Astrocyte of the spinal cord (primary cell): ENCODE measurements around the gene PLEKHH1.

Experiments
- DNase-seq: peaks from one replicate; pipeline ENCODE4 v3.0.0; 2011; ENCODE audit warnings: low read depth, low spot score
- H3K4me3 ChIP-seq: 2 replicates; pipeline ENCODE4 v1.5.1; 2011; ENCODE audit warnings: low read depth, mild to moderate bottlenecking, low read length, moderate library complexity
- in situ Hi-C: cut with HindIII; loops from 2 replicates; pipeline ENCODE4 v1.10.0; 2017; ENCODE audit warnings: low sequenced_read_pairs
- TF ChIP-seq, protein P1 (sequence below): IDR thresholded peaks from 2 replicates; pipeline ENCODE4 v1.5.1; 2012; ENCODE audit warnings: low read depth, mild to moderate bottlenecking, low read length, inconsistent platforms

Gene PLEKHH1

DNA sequence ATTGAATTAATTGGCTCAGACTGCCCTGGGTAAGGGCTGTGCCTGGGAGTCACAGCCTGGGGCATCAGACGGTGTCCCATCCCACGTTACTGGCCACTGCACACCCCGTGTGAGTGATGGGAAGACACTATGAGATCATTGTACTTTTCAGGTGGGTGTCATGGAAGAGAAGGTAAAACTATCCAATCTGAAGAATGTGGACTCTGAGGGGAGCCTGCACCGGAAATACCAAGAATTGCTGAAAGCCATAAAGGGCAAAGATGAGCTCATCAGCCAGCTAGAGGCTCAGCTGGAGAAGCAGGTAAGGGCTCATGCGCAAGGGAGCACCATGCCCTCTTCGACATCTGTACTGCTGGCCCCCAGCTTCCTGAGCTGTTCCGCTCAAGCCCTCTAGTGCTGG, 24.0 kb downstream of the PLEKHH1 start:
- in situ Hi-C loops: no loop called here
- no peak overlapping the region for H3K4me3 ChIP-seq
- TF ChIP-seq, protein P1, sequence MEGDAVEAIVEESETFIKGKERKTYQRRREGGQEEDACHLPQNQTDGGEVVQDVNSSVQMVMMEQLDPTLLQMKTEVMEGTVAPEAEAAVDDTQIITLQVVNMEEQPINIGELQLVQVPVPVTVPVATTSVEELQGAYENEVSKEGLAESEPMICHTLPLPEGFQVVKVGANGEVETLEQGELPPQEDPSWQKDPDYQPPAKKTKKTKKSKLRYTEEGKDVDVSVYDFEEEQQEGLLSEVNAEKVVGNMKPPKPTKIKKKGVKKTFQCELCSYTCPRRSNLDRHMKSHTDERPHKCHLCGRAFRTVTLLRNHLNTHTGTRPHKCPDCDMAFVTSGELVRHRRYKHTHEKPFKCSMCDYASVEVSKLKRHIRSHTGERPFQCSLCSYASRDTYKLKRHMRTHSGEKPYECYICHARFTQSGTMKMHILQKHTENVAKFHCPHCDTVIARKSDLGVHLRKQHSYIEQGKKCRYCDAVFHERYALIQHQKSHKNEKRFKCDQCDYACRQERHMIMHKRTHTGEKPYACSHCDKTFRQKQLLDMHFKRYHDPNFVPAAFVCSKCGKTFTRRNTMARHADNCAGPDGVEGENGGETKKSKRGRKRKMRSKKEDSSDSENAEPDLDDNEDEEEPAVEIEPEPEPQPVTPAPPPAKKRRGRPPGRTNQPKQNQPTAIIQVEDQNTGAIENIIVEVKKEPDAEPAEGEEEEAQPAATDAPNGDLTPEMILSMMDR: no peak
- DNase-seq: no peak

DNA sequence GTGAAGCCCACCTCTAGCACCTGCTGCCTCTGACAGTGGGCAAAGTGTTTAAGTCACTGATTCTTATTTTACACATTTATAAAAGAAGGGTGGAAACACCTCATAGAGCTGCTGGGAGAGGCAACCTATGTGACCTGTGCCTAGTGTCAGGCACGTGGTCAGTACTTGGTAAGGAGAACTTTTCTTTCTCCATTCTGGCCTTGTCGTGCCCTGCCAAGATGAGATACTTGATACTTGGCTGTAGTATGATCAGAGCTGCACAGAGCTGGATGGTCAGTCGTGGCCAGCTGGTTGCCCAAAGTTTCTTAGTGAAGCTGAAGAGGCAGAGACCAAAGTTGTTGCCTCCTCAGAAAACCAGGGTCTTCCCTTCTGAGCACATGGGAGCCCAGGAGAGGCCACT, 24.6 kb downstream of the PLEKHH1 start:
- no peak for DNase-seq
- in situ Hi-C loops: no loop called here
- TF ChIP-seq, protein P1: no peak
- no peak overlapping the region for H3K4me3 ChIP-seq

DNA sequence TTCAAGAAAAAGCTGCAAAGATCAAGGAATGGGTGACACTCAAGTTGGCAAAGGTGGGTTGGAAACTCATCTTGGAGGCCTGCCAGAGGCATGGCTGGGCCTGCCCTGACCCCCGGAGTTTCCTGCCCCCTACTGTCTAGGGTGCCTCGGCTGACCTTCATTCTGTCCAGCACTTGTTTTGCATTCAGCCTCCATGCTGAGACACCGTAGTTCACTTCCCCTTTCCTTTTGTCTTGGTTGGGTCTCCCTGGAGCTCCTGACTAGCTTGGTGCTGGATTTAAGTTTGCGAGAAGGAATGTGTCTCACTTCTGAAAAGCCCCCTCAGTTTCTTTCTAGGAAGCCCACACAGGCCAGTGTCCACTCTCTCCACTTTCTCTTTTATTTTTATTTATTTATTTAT, 26.5 kb downstream of the PLEKHH1 start:
- no peak overlapping the region for H3K4me3 ChIP-seq
- no peak for DNase-seq
- TF ChIP-seq, protein P1: no peak
- in situ Hi-C loops: no loop called here

DNA sequence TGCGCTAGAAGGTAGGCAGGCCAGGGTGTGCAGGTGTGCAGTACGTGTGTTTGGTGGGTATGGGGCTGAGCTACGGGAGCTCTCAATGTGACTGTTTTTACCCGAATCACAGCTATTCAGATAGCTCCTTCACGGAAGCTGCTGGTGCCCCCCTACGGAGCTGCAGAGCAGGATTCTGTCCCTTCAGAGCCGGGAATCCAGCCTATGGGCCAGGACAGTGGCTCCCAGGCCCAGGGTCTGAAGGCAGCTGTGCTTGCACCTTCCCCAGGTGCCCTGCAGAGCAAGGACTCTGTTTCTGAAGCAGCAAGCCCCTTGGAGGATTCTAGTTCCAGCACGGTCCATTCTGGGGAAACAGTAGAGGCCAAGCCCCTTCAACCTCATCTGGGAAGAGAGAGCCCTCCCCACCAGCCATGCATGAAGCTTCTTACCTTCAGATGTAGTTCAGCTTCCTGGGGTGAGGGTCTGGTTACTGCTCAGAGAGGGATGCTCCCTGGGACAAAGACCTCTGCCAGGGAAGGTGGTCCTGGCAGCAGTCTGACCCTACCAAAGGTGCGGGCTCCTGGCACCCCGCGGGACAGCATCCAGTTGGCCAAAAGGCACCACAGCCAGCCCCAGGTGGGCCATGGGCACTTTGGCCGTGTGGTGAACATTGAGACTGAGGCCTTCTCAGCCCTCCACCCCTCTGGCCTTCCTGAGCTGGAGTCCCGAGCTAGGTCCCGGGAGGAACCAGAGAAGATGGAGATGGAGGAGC, 29.1 kb downstream of the PLEKHH1 start:
- H3K4me3 ChIP-seq: no peak overlapping the region
- TF ChIP-seq, protein P1: no peak
- DNase-seq: no peak
- in situ Hi-C loops: no loop called here

DNA sequence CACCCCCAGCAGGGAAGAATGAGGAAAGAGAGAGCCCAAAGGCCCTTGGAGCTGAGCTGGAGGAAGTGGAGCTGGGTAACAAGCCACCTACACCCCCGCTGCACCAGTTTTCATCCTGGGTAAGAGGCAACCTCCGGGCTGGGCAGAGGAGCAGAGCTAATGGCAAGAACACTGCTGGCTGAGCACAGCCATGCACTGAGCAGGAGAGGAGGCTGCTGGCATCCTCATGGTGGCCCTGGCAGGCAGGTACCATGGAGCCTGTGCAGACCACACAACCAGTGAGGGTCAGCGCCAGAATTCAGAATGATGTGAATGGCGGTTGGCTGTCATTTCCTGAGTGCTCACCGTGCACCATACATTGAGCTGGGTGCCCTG, 29.7 kb downstream of the PLEKHH1 start:
- TF ChIP-seq, protein P1: no peak
- in situ Hi-C loops: no loop called here
- no peak overlapping the region for H3K4me3 ChIP-seq
- DNase-seq: no peak

DNA sequence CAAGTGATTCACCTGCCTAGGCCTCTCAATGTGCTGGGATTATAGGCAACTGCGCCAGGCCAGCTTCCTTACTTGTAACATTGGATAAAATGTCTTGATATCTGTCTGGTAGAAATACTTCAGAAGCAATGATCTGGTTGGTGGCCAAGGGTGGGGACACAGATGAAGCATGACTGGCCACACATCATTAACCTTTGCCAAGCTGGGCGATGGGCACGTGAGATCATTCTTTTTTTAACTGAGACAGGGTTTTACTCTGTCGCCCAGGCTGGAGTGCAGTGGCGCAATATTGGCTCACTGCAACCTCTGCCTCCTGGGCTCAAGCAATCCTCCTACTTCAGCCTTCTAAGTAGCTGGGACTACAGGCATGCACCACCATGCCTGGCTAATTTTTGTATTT, 31.1 kb downstream of the PLEKHH1 start:
- no peak for DNase-seq
- in situ Hi-C loops: no loop called here
- TF ChIP-seq, protein P1: no peak
- no peak overlapping the region for H3K4me3 ChIP-seq

DNA sequence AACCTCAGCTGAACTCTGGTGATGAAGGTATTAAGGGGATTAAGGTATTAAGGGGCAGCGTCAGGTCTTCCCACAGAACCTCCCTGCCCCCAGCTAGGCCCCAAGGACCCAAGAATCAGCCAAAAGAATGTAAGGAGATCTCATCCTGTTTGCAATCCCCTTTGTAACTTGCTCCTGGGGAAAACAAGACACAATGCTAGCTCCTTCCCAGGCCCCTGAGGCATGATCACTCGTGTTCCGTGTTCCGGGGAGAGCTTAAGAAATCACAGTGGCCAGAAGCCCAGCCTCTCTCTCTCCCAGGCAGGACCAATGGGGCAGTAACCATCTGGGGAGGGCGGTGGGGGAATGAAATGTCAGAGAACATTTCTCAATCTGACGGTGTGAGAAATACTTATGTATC, 33.8 kb downstream of the PLEKHH1 start:
- H3K4me3 ChIP-seq: no peak overlapping the region
- in situ Hi-C loops: no loop called here
- DNase-seq: no peak
- TF ChIP-seq, protein P1: no peak
